Fibroblast of lung (primary cell): ENCODE results near the gene C3orf70.

Source experiments
- EZH2 ChIP-seq: IDR thresholded peaks from 2 replicates; pipeline ENCODE4 v1.5.1; 2012; ENCODE audit warnings: low read length, control low read depth, mild to moderate bottlenecking; ENCODE audit errors: missing control alignments
- TF ChIP-seq, protein P1 (sequence below), 2 donors: IDR thresholded peaks in 1 of 2; conservative IDR thresholded peaks in 1 of 2; 1 replicate in 1 of 2; 2 replicates in 1 of 2; pipeline ENCODE4 v1.5.1; 2011 to 2012; ENCODE audit warnings: low read length in 2 of 2, control low read depth in 1 of 2, inconsistent platforms in 1 of 2, low read depth in 1 of 2, mild to moderate bottlenecking in 1 of 2

DNA sequence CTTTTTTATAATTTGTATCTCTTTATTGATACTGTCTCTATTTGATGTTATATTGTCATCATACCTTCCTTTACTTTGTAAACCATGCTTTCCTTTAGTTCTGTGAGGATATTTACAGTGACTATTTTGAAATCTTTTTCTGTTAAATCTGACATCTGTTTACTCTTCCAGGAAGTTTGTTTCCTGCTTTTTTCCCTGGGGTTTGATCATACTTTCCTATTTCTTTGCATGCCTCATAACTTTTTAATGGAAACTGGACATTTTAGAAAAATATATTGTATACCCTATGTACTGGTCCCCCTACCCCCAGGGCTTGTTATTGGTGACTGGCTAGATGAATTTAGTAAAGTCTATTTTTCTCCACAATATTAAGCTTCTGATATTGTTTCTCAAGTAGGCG, 115.1 kb downstream of the C3orf70 start:
- TF ChIP-seq, protein P1, sequence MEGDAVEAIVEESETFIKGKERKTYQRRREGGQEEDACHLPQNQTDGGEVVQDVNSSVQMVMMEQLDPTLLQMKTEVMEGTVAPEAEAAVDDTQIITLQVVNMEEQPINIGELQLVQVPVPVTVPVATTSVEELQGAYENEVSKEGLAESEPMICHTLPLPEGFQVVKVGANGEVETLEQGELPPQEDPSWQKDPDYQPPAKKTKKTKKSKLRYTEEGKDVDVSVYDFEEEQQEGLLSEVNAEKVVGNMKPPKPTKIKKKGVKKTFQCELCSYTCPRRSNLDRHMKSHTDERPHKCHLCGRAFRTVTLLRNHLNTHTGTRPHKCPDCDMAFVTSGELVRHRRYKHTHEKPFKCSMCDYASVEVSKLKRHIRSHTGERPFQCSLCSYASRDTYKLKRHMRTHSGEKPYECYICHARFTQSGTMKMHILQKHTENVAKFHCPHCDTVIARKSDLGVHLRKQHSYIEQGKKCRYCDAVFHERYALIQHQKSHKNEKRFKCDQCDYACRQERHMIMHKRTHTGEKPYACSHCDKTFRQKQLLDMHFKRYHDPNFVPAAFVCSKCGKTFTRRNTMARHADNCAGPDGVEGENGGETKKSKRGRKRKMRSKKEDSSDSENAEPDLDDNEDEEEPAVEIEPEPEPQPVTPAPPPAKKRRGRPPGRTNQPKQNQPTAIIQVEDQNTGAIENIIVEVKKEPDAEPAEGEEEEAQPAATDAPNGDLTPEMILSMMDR (conservative IDR thresholded peaks at IDR 0.05 in 1 of 2, IDR thresholded peaks at IDR 0.05 in 1 of 2; ENCODE audit: low read depth in 1 of 2, low read length in 2 of 2), result no peak
- no peak for TF ChIP-seq EZH2
